ENCODE data around the gene AP1S3.

GRCh38 chr2:223841436-223842190 is 4.2 kb upstream of the AP1S3 start:
- TF ChIP-seq, protein P1, sequence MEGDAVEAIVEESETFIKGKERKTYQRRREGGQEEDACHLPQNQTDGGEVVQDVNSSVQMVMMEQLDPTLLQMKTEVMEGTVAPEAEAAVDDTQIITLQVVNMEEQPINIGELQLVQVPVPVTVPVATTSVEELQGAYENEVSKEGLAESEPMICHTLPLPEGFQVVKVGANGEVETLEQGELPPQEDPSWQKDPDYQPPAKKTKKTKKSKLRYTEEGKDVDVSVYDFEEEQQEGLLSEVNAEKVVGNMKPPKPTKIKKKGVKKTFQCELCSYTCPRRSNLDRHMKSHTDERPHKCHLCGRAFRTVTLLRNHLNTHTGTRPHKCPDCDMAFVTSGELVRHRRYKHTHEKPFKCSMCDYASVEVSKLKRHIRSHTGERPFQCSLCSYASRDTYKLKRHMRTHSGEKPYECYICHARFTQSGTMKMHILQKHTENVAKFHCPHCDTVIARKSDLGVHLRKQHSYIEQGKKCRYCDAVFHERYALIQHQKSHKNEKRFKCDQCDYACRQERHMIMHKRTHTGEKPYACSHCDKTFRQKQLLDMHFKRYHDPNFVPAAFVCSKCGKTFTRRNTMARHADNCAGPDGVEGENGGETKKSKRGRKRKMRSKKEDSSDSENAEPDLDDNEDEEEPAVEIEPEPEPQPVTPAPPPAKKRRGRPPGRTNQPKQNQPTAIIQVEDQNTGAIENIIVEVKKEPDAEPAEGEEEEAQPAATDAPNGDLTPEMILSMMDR (IDR thresholded peaks at IDR 0.05) = no peak
- no peak for TF ChIP-seq POLR2A (IDR thresholded peaks at IDR 0.05)

All from lower leg skin (tissue), 3 donors.